ENCODE results near the gene TRANK1. TPM values are rescaled to one million over a fixed set of nuclear protein-coding genes. Genes with fewer than 3 reads are reported as not detected.

Gene TRANK1
- total and polyA plus RNA-seq, 12 donors = 5.0 to 28.0 (median 14.0) TPM

DNA sequence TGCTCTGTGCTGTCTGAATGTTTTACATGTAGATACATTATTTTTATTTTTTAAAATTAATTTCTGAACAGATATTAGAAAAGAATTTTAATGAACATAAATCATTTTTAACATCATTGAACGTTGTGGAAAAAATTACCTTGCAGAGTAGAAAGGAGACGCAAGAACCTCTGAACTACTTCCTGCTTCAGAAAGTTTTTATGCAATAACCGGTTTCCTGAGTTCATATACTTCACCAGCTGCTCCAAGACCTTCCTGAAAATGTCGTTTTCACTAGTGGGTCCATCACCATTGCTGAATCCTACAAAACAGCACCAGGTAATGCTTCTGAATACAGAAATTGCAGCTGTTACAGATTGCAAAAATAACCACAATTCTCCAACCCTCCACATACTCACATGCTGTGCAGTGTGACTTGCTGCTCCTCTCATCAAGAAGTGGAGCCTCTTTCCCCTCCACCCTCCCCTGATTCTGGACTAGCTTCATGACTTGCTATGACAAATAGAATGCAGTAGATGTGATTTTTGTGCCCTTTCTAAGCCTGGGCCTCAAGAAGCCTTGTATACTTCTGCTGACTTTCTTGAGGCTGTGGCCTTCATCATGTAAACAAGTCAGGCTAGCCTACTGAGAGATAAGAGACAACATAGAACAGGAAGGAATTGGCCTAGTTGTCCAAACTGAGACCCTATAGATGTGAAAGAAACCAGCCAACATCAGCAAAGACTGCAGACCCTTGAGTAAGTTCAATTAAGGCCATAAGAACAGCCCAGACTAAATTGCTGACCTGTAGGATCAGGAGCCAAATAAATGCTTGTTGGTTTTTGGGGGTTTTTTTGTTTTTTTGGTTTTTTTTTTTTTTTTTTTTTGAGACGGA, 80.4 kb downstream of the TRANK1 start:
- Histone ChIP-seq H3K27me3 (no peaks in the 10 kb centered on the region), H3K9me3 (replicated peaks in 1 of 3) (no peaks in the 10 kb centered on the region), H3K27ac (no peak overlapping the region), H3K4me1 (replicated peaks in 1 of 2) (no peaks in the 10 kb centered on the region), H3K4me3 (no peak overlapping the region), H3K36me3 (replicated peaks in 1 of 2) (peaks cover 0 to 16% of the 10 kb centered on the region in 2 donors)
- intact Hi-C loops (cut with DNase I) = loop anchor here (5.0 kb wide), 2 partner anchors 127 to 132 kb away; no protein-coding TSS in a partner anchor
- no peak for DNase-seq
- TF ChIP-seq POLR2A (IDR thresholded peaks at IDR 0.05) (no peak), CTCF (IDR thresholded peaks at IDR 0.05) (no peak)
- 73 to 78% (median 74%) methylated on average over 5 of the region's 5 CpGs for WGBS, 4 donors

GRCh38 chr3:36862076-36862755, 82.6 kb downstream of the TRANK1 start:
- intact Hi-C loops (cut with DNase I) = no loop called here
- no peak for DNase-seq
- 95 to 98% (median 97%) methylated on average over 5 of the region's 5 CpGs for WGBS, 4 donors

DNA sequence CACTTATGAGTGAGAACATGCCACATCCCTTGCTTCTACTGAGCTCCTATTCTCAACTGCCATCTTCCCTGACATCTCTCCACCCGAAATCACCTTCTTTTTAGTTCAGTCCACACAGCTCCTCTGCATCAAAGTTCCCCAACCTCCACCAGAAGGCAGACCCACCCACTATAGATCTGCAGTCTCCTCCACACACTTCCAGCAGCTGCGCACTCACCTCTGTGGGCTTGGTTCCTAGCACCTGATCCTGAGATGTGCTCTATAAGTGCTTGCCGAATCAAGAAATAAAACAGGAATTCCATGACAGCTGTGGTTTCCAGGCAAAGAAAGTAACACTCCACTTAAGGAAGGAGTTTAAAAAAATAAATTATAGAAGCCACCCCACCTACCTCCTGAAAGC, 85.4 kb downstream of the TRANK1 start:
- H3K27ac ChIP-seq = no peak overlapping the region
- 93 to 97% (median 96%) methylated on average over 3 of the region's 3 CpGs for WGBS, 4 donors
- TF ChIP-seq POLR2A (IDR thresholded peaks at IDR 0.05) = no peak
- no peak for TF ChIP-seq CTCF (IDR thresholded peaks at IDR 0.05)
- H3K36me3 ChIP-seq (replicated peaks in 1 of 2) = peaks cover 0 to 48% of the 10 kb centered on the region in 2 donors
- intact Hi-C loops (cut with DNase I) = no loop called here
- no peak for DNase-seq
- no peaks in the 10 kb centered on the region for H3K27me3 ChIP-seq
- H3K4me1 ChIP-seq (replicated peaks in 1 of 2) = no peaks in the 10 kb centered on the region
- H3K4me3 ChIP-seq = no peak overlapping the region
- H3K9me3 ChIP-seq (replicated peaks in 1 of 3) = no peaks in the 10 kb centered on the region

More at GRCh38 chr3:36862076-36862755, 82.6 kb downstream of the TRANK1 start:
- Histone ChIP-seq H3K9me3 (replicated peaks in 1 of 3) (no peaks in the 10 kb centered on the region), H3K27ac (no peak overlapping the region), H3K4me3 (no peak overlapping the region), H3K4me1 (replicated peaks in 1 of 2) (no peaks in the 10 kb centered on the region), H3K36me3 (replicated peaks in 1 of 2) (peaks cover 0 to 33% of the 10 kb centered on the region in 2 donors), H3K27me3 (no peaks in the 10 kb centered on the region)
- TF ChIP-seq CTCF (IDR thresholded peaks at IDR 0.05) (no peak), POLR2A (IDR thresholded peaks at IDR 0.05) (no peak)

GRCh38 chr3:36852071-36852470, 92.8 kb downstream of the TRANK1 start:
- Histone ChIP-seq H3K27ac (no peak overlapping the region), H3K4me3 (no peak overlapping the region), H3K27me3 (no peaks in the 10 kb centered on the region), H3K9me3 (replicated peaks in 1 of 3) (no peaks in the 10 kb centered on the region), H3K4me1 (replicated peaks in 1 of 2) (no peaks in the 10 kb centered on the region), H3K36me3 (replicated peaks in 1 of 2) (peaks cover 0 to 41% of the 10 kb centered on the region in 2 donors)
- intact Hi-C loops (cut with DNase I) = no loop called here
- DNase-seq = no peak
- TF ChIP-seq POLR2A (IDR thresholded peaks at IDR 0.05) (no peak), CTCF (IDR thresholded peaks at IDR 0.05) (no peak)
- 91 to 95% (median 92%) methylated on average over 3 of the region's 3 CpGs for WGBS, 4 donors

All from adrenal gland (tissue), 12 donors.